NCI-H2081 treated with DMSO at 0.1 percent for 48 hours (cell line): ENCODE results near the gene MYL2.

Source experiments
- DNase-seq: peaks from one replicate; lab custom pipeline; 2025; lab: John Stamatoyannopoulos, UW

The MYL2 gene

DNA sequence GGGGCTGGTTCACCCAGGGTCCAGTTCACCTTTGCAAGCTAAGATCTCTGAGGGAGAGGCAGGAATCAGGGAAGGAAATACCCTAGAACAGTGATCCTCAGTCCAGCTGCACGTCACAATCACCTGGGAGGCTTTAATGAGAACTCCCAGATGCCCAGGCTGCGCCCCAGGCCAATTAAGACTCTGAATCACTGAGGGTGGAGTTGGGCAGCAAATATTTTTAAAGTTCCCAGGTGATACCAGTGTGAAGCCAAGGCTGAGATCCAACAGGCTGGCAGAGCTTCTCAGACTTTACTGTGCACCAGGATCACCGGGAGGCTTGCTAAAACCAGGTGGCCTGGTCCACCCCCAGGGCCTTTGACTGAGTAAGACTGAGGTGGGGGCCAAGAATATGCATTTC lies 23.8 kb downstream of the MYL2 start:
- DNase-seq = no peak

DNA sequence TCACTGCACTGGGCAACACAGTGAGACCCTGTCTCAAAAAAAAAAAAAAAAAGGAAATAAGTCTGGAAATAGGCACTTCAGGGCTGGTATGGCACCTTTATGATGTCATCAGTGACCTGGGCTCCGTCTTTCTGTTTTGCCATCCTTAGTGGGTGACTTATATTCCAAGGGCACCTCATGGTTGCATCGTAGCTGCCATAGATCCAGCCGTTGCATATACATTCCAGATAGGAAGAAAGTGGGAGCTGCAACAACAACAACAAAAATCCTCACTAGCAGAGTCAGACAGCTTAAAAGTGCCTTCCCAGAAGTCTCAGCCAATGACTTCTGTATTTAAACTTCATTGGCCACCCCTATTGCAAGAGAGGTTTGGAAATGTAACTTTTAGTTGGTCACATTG lies 26.4 kb downstream of the MYL2 start:
- DNase-seq = no peak

DNA sequence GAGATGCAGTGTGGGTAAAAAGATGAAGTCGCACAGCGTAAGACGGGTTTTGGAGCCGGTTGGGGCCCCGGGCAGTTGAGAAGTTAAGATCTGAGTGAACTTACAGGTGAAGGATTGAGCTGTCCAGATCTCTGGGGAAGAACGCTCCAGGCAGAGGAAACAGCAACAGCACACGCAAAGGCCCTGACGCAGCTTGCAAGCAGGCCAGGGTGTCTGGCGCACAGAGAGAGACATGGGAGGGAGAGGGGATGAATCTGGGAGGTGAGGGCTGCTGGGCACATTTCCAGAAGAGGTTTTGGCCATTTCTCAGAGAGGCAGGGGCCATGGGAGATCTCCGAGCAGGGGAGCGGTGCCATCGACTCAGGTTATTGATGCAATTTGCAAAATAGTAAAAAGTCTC lies 31.0 kb downstream of the MYL2 start:
- DNase-seq = no peak

DNA sequence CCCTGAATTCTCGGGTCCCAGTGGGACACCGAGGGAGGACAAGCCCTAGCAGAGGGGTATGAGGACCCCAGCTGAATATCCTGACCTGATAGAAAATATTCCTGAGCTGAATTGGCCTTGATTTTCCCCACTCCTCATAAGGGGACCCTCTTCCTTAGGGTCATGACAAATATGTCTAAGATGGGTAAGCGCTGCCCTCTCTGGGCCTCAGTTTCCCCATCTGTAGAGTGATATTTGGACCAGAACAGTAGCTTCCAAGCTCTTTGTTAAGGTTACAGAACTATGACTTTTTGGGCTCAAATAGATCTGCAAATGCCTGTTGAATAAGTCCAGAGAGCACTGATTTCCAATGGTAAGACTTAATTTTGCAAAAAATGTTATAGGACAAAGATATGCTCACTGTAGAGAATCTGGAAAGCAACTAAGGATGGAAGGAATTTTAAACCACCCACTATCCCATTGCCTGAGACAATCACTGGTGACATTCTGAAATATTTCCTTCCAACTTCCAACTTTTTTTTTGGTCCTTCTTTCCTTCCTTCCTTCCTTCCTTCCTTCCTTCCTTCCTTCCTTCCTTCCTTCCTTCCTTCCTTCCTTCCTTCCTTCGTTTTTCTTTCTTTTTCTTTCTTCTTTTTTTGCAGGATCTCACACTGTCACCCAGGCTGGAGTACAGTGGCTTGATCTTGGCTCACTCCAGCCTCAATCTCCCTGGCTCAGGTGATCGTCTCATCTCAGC lies 32.0 kb downstream of the MYL2 start:
- no peak for DNase-seq

DNA sequence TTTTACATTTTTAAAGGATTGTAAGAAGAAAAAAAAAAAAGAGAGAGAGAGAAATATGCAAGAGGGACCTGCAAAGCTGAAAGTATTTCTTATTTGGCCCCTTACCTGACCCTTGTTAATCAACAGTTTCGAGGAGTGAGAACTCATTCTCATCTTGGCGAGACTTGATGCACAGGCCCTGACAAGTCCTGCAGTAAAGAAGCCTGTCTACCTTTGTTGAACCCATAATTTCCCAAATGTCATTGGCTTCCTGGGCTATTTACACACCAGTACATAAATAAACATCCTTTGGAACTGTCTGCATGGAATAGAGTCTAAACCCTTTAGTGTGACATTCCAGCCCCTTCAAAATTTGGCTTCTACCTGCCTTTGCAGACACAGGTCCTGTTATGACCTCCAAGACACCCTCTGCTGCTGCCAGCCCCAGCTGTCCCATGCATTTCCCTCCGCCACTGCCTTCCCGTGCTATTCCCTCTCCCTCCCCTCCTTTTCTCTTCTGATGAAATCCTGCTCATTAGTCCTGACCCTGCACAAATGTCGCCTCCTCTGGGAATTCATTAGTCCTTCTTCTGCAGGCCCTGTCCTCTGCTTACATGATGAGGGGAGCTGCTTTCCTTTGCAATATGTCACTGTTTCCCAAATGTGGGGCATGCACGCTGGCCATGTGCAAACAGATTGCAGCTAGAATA lies 35.1 kb downstream of the MYL2 start:
- DNase-seq = no peak

DNA sequence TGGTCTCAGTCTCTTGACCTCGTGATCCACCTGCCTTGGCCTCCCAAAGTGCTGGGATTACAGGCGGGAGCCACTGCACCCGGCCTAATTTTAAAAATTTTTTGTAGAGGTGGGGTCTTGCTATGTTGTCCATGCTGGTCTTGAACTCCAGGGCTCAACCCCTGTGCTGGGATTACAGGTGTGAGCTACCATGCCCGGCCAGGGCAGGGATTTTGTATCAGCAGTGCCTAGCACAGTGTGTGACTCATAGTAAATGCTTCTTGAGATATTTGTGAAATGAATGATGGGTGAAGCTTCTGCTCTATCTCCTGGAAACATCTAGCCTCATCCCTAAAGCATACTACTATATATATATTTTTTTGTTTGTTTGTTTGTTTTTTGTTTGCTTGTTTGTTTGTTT lies 37.1 kb downstream of the MYL2 start:
- no peak for DNase-seq

DNA sequence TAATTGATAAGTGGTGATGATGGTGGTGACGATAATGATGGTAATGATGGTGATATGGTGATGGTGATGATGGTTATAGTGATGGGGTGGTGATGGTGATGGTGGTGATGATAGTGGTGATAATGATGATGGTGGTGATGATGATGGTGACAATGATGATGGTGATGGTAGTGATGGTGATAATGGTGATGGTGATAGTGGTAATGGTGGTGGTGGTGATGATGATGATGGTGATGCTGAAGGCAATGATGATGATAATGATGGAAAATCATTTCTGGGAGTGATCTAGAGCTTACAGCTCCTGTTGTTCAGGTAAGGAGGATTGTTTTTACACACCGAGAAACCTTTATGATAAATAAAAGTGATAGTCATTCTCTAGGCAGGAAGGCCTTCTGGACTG lies 39.7 kb downstream of the MYL2 start:
- no peak for DNase-seq

DNA sequence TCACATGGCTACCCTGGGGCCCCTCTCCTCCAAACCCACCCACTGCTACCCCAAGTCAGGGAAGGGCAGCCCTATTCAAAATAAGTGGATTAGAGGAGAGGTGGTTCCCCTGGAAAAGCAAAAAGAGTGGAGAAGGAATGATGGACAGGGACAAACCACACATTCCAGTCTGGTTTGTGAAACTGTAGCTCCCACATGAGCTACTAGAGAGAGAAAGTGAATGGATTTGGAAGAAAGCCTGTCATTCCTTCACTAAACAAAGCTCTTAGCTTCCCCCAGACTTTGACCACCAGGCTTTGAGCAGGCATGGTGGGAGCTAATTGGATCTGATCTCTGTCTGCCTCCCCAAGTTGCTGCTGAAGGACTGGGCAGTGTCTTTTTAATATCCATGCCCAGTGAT lies 45.6 kb downstream of the MYL2 start:
- no peak for DNase-seq

DNA sequence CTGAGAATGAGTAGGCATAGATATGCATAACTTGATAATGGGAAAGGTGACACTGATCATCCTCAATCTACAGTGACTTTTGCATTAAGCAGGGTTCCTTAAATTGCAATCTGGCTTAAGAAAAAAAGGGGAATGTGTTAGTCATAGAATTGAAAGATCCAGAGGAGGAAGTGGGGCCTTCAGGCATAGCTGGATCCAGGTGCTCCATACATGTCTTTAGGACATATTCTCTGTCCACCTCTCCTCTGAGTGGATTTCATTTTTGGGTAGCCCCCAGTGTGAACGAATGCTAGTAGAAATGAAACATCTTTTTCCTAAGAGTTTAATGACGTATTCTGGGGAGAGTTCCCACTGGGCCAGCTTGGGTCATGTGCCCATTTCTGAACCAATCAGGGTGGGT lies 46.0 kb downstream of the MYL2 start:
- DNase-seq = no peak

DNA sequence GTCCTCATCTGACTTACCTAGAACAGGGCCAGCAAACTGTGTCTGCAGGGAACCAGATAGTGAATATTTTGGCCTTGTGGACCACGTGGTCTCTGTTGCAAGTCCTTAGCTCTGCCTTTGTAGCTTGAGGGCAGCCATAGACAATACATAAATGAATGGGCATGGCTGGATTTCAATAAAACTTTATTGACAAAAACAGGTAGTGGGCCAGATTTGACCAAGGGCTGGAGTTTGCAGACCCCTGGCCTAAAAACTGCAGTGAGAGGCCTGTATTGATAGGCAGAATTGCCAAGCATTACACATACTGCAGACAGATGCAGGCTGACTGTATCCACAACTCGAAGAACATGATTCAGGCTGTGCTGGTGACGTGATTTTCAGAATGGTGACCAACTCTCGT lies 48.3 kb downstream of the MYL2 start:
- no peak for DNase-seq

DNA sequence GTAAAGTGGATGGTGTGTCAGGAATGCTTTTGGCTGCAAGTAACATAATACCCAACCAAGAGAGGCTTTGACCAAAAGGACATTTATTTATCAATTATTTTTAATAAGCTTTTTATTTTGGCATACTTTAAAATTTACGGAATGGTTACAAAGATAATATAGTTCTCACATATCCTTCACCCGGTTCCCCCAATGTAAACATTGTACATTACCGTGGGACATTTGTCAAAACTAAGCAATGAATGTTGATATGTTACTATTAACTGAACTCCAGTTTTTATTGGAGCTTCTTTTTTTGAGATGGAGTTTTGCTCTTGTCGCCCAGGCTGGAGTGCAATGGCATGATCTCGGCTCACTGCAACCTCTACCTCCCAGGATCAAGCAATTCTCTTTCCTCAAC lies 50.6 kb downstream of the MYL2 start:
- no peak for DNase-seq

DNA sequence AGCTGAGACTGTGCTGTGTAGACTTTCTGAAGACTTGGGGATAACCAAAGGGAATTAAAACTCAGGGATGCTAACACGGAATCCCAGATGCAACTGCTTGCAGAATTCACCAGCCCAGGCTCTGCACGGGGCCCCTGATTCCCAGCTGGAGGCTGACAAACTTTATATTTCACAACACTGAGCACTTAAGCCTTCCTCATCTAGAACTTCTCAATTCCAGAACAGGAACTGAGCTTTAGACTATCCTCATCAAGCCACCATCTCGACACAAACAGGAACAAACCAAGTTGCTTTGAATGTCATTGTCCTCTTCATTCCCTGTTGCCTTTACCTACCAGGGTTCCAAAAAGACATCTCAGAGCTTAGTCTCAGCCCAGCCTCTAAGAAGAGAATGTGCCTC lies 51.4 kb downstream of the MYL2 start:
- DNase-seq = no peak

DNA sequence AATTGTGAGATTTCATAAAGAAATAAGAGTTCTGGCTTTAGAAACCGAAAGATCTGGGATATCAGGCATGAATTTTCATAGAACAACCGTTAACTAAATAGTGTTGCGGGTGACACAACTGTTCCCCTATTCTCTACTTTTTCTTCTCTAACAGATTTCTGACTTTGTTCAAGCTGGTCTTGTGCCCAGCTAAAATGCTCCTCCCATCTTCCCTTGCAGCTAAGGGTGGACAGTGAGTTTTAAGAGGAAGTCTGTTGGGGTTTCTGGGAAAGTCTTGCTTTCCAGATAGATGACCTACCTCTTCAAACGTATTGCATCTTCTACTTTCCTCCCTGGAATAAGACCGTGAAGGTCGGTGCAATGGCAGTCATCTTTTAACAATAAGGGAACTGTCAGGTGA lies 54.9 kb downstream of the MYL2 start:
- no peak for DNase-seq

DNA sequence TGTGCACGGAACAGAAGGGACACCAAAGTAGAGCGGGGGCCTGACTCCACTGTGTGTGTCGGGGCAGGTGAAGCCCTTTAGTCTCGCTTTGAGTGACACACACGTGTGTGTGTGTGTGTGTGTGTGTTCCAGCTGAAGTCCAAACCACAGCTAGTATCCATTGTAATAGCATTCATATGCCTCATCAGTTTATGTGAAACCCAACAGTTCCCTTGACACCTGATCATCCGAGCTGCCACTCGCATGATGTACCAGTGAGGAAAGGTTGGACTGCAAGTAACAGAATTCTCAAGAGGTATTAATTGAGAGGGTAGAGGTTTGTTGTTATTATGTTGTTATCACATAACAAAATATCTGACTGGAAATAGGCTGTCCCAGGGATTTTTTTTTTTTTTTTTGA lies 57.2 kb downstream of the MYL2 start:
- DNase-seq = no peak

DNA sequence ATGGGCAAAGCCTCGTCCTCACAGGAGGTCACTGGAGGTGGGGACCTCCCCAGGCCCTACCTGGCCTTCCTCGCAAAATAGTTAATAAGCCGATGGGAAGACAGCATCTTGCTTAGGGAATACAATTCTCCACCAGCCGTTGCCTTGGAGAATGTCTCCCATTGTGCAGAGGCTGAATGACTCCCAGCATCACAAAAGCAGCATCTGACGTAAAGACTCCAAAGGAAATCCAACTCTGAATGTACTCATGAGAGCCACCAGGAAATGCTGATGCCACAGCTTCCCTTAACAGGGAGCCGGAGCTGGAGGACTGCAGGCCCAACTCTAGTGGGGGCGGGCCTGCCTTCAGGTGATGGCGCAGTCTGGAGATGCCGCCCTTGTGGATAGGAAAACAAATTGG lies 58.0 kb downstream of the MYL2 start:
- DNase-seq = no peak

DNA sequence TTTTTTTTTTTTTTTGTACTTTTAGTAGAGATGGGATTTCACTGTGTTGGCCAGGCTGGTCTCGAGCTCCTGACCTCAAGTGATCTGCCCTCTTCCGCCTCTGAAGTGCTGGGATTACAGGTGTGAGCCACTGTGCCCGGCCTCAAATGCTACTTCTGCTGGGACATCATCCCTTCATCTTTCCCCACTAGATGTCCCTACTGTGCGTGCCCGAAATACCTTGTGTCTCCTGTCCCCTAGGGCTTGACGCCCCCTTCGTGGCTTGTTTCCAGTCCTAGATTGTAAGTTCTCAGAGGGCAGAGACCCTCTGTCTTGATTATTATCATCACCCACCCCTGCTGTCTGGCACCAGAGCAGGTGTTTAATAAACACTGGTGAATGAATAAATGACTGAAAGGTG lies 58.6 kb downstream of the MYL2 start:
- no peak for DNase-seq
